CD4-positive, alpha-beta memory T cell (primary cell): ENCODE data around the gene NDST1. TPM values are rescaled to one million over a fixed set of nuclear protein-coding genes. Genes with fewer than 3 reads are reported as not detected.

ENCODE experiments used
- polyA plus RNA-seq, 2 donors: library from polyadenylated mRNA; unstranded; fragments of 300-500 nt; fragmentation: Illumina TruSeq; gene quantifications; one replicate each; pipeline ENCODE4 v1.2.3, GENCODE V29; 2021
- total RNA-seq, 2 experiments: library from RNA; stranded (reverse); gene quantifications; one replicate each; pipeline ENCODE4 v1.2.3, GENCODE V29; 2021

Gene NDST1
- total and polyA plus RNA-seq, 4 experiments from 2014 or later: 0.29 to 0.64 (median 0.35) TPM; not detected in 1

Other genes with a start within 250 kb of the NDST1 start
- not detected for gene CAMK2A, start 218.4 kb upstream of the NDST1 start, total RNA-seq
- gene CAMK2A, start 218.4 kb upstream of the NDST1 start, polyA plus RNA-seq: not detected
- not detected for gene ARSI, start 205.2 kb upstream of the NDST1 start, total RNA-seq
- gene ARSI, start 205.2 kb upstream of the NDST1 start, polyA plus RNA-seq: not detected
- gene TCOF1, start 150.4 kb upstream of the NDST1 start, total RNA-seq: 10 to 100 TPM; 53.8 to 59.9 TPM
- 10 to 100 TPM in 1 of 2 donors, under 1 TPM in 1; 0.21 to 30.8 TPM for gene TCOF1, start 150.4 kb upstream of the NDST1 start, polyA plus RNA-seq
- gene CD74, start 95.2 kb upstream of the NDST1 start, total RNA-seq: 100 to 1,000 TPM; 178 to 181 TPM
- 100 to 1,000 TPM; 295 to 703 TPM for gene CD74, start 95.2 kb upstream of the NDST1 start, polyA plus RNA-seq
- gene RPS14, start 58.4 kb upstream of the NDST1 start, total RNA-seq: 1,000 to 10,000 TPM; 5,260 to 5,575 TPM
- gene RPS14, start 58.4 kb upstream of the NDST1 start, polyA plus RNA-seq: 1,000 to 10,000 TPM; 7,865 to 9,996 TPM
- gene SYNPO, start 132.5 kb downstream of the NDST1 start, total RNA-seq: under 1 TPM in 1 of 2 experiments, not detected in 1; 0.06 TPM
- gene SYNPO, start 132.5 kb downstream of the NDST1 start, polyA plus RNA-seq: not detected
- not detected for gene MYOZ3, start 153.1 kb downstream of the NDST1 start, total RNA-seq
- gene MYOZ3, start 153.1 kb downstream of the NDST1 start, polyA plus RNA-seq: not detected
- gene RBM22, start 192.9 kb downstream of the NDST1 start, total RNA-seq: 10 to 100 TPM; 91.0 to 91.2 TPM
- 10 to 100 TPM; 52.4 to 69.4 TPM for gene RBM22, start 192.9 kb downstream of the NDST1 start, polyA plus RNA-seq